H1 (cell line): ENCODE data around the gene SPAG17.

ENCODE experiments used
- CEBPB ChIP-seq: IDR thresholded peaks from 2 replicates; pipeline ENCODE4 v1.6.1; 2012; ENCODE audit warnings: low read depth, low read length
- EGR1 ChIP-seq: IDR thresholded peaks from 2 replicates; pipeline ENCODE4 v1.6.1; 2011; ENCODE audit warnings: low read depth, low read length, borderline replicate concordance
- EP300 ChIP-seq, 2 experiments: IDR thresholded peaks; 1 replicate in 1 of 2; 2 replicates in 1 of 2; pipeline ENCODE4 v1.6.1; 2011 to 2012; ENCODE audit warnings: low read depth in 2 of 2, low read length in 2 of 2, mild to moderate bottlenecking in 2 of 2, borderline replicate concordance in 1 of 2, inconsistent platforms in 1 of 2, moderate library complexity in 1 of 2
- EZH2 ChIP-seq: fragments of 200-600 bp; sonication (generic); IDR thresholded peaks from 2 replicates; pipeline ENCODE4 v1.7.1; 2012; ENCODE audit warnings: low read depth, mild to moderate bottlenecking, moderate library complexity, low read length, inconsistent platforms; ENCODE audit not compliant: severe bottlenecking
- JUND ChIP-seq: IDR thresholded peaks from 2 replicates; pipeline ENCODE4 v1.6.1; 2011; ENCODE audit warnings: mild to moderate bottlenecking, improper control_type of control experiment, low read length
- POLR2A ChIP-seq, 2 experiments: IDR thresholded peaks; 1 replicate in 1 of 2; 2 replicates in 1 of 2; pipeline ENCODE4 v1.6.1; 2011; ENCODE audit warnings: low read depth in 2 of 2, low read length in 2 of 2, mild to moderate bottlenecking in 2 of 2; ENCODE audit errors: control extremely low read depth in 1 of 2
- POLR2AphosphoS5 ChIP-seq: IDR thresholded peaks from 2 replicates; pipeline ENCODE4 v1.6.1; 2011; ENCODE audit warnings: low read depth, low read length
- RFX5 ChIP-seq: IDR thresholded peaks from 2 replicates; pipeline ENCODE4 v1.6.1; 2011; ENCODE audit warnings: low read depth, low read length, improper control_type of control experiment, borderline replicate concordance
- TAF1 ChIP-seq: IDR thresholded peaks from 2 replicates; pipeline ENCODE4 v1.6.1; 2011; ENCODE audit warnings: mild to moderate bottlenecking, low read depth, low read length
- TAF7 ChIP-seq: optimal IDR thresholded peaks from 2 replicates; pipeline ENCODE3; 2011; ENCODE audit warnings: low read depth, mild to moderate bottlenecking, inconsistent platforms, low read length, moderate library complexity, borderline replicate concordance
- TCF12 ChIP-seq: IDR thresholded peaks from 2 replicates; pipeline ENCODE4 v1.6.1; 2011; ENCODE audit warnings: low read depth, mild to moderate bottlenecking, low read length
- TEAD4 ChIP-seq: IDR thresholded peaks from 2 replicates; pipeline ENCODE4 v1.6.1; 2012; ENCODE audit warnings: low read depth, low read length, inconsistent platforms, mixed read lengths
- TF ChIP-seq, protein P1 (sequence below), 3 experiments: IDR thresholded peaks; 1 replicate in 2 of 3; 2 replicates in 1 of 3; pipeline versions ENCODE4 v1.5.1 to v1.6.1; 2011; ENCODE audit warnings: low read length in 3 of 3, mild to moderate bottlenecking in 3 of 3, inconsistent platforms in 2 of 3, low read depth in 1 of 3, moderate library complexity in 1 of 3; ENCODE audit not compliant: insufficient read depth in 1 of 3; ENCODE audit errors: control extremely low read depth in 1 of 3
- TF ChIP-seq, protein P2 (sequence below): IDR thresholded peaks from 2 replicates; pipeline ENCODE4 v1.6.1; 2012; ENCODE audit warnings: low read length, inconsistent platforms

DNA sequence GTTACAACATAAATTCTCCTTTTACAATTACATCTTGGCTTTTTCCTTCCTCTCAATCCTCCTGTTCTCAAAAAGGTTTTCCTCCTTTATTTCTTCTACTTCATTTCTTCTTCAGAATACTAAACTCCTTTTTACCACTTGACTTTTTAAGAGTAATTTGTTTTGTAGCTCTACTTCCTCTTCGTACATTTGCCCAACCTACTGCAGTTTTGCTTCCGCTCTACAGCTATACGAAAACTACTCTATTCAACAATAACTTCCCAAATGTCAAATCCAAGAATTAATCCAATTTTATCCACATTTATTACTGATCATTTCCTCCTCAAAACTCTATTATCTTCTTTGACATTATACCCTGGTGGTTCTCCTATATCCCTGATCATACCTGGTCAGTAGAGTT lies 259.0 kb downstream of the SPAG17 start:
- TF ChIP-seq TEAD4 (no peak), POLR2AphosphoS5 (no peak), POLR2A (IDR thresholded peaks at IDR 0.05; ENCODE audit: control extremely low read depth in 1 of 2, low read depth in 2 of 2, low read length in 2 of 2) (no peak), TAF1 (no peak), JUND (no peak), RFX5 (no peak), TCF12 (no peak), EGR1 (no peak), EZH2 (no peak), TAF7 (no peak), EP300 (IDR thresholded peaks at IDR 0.05; ENCODE audit: borderline replicate concordance in 1 of 2, low read depth in 2 of 2, low read length in 2 of 2) (no peak), CEBPB (no peak)
- TF ChIP-seq, protein P1, sequence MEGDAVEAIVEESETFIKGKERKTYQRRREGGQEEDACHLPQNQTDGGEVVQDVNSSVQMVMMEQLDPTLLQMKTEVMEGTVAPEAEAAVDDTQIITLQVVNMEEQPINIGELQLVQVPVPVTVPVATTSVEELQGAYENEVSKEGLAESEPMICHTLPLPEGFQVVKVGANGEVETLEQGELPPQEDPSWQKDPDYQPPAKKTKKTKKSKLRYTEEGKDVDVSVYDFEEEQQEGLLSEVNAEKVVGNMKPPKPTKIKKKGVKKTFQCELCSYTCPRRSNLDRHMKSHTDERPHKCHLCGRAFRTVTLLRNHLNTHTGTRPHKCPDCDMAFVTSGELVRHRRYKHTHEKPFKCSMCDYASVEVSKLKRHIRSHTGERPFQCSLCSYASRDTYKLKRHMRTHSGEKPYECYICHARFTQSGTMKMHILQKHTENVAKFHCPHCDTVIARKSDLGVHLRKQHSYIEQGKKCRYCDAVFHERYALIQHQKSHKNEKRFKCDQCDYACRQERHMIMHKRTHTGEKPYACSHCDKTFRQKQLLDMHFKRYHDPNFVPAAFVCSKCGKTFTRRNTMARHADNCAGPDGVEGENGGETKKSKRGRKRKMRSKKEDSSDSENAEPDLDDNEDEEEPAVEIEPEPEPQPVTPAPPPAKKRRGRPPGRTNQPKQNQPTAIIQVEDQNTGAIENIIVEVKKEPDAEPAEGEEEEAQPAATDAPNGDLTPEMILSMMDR (IDR thresholded peaks at IDR 0.05; ENCODE audit: control extremely low read depth in 1 of 3, insufficient read depth in 1 of 3, low read depth in 1 of 3, low read length in 3 of 3): no peak
- TF ChIP-seq, protein P2, sequence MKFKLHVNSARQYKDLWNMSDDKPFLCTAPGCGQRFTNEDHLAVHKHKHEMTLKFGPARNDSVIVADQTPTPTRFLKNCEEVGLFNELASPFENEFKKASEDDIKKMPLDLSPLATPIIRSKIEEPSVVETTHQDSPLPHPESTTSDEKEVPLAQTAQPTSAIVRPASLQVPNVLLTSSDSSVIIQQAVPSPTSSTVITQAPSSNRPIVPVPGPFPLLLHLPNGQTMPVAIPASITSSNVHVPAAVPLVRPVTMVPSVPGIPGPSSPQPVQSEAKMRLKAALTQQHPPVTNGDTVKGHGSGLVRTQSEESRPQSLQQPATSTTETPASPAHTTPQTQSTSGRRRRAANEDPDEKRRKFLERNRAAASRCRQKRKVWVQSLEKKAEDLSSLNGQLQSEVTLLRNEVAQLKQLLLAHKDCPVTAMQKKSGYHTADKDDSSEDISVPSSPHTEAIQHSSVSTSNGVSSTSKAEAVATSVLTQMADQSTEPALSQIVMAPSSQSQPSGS: no peak
